22Rv1 (cell line): ENCODE results near the gene SREBF2.

Source experiments
- H3K27ac ChIP-seq: fragments of 450-650 bp; 2 replicates; pipeline ENCODE4 v1.5.1; 2017
- ZFX ChIP-seq: fragments of 450-650 bp; IDR thresholded peaks from 2 replicates; pipeline ENCODE4 v1.6.1; 2017; ENCODE audit warnings: antibody characterized with exemption, borderline replicate concordance
- TF ChIP-seq, protein P1 (sequence below): fragments of 450-650 bp; IDR thresholded peaks from 2 replicates; pipeline ENCODE4 v1.5.1; 2017; ENCODE audit warnings: mild to moderate bottlenecking

SREBF2 gene

DNA sequence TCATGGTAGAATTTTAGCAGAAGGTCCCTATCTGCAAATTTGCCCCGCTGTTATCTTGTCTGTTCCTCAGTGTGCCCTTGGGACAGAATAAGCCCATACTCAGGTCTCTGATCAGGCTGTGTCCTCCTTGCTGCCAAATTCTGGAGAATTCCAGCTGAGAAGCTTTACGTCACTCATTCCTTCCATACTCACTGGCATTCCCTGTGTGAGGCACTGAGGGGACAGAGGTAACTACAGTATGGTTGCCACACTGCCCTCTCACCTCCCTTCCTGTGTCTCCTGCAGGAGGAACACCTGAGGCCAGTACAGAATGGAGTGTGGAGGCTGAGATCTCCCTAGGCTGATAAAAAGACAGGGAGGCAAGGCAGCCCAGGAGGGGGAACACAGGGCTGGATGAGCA is 50.5 kb downstream of the SREBF2 start:
- H3K27ac ChIP-seq, result no peak overlapping the region
- no peak for TF ChIP-seq ZFX

DNA sequence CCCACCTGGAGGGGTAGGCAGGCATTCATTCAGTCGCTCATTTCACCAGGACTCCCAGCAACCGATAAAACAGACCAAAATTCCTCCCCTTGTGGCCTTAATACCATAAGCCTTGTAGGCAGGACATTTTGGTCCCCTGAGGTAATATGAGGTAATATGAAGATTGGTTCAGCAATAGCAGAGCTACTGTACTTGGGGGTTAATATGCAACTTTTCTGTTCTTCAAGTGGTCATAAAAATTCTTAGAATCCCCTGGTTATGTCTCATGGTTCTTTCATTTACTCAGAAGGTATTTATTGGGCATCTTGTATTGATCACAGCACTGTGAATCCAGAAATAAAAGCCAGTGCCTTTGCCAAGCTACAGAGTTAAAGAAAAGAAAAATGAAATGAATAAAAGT is 52.2 kb downstream of the SREBF2 start:
- TF ChIP-seq, protein P1, sequence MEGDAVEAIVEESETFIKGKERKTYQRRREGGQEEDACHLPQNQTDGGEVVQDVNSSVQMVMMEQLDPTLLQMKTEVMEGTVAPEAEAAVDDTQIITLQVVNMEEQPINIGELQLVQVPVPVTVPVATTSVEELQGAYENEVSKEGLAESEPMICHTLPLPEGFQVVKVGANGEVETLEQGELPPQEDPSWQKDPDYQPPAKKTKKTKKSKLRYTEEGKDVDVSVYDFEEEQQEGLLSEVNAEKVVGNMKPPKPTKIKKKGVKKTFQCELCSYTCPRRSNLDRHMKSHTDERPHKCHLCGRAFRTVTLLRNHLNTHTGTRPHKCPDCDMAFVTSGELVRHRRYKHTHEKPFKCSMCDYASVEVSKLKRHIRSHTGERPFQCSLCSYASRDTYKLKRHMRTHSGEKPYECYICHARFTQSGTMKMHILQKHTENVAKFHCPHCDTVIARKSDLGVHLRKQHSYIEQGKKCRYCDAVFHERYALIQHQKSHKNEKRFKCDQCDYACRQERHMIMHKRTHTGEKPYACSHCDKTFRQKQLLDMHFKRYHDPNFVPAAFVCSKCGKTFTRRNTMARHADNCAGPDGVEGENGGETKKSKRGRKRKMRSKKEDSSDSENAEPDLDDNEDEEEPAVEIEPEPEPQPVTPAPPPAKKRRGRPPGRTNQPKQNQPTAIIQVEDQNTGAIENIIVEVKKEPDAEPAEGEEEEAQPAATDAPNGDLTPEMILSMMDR, result no peak
- TF ChIP-seq ZFX, result no peak
- H3K27ac ChIP-seq, result no peak overlapping the region

DNA sequence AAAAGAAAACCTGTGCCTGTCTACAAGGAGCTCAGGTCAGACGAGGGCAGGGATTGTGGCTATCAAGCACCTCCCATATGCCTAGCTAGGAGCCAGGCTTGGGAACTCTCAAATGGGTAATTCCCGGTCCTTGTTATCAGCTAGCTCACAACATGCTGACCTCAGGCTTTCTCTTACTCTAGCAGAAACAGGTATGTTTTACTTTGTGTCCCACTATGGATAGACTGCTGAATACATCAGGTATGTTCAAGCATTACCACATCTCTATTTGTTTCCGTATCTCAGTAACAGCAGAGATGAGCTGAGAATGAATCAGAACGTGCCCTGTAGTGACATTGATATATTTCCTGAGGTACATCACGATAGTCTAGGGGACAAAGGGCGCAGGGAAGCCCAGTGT is 52.6 kb downstream of the SREBF2 start:
- no peak for TF ChIP-seq ZFX
- TF ChIP-seq, protein P1, result no peak
- no peak overlapping the region for H3K27ac ChIP-seq

DNA sequence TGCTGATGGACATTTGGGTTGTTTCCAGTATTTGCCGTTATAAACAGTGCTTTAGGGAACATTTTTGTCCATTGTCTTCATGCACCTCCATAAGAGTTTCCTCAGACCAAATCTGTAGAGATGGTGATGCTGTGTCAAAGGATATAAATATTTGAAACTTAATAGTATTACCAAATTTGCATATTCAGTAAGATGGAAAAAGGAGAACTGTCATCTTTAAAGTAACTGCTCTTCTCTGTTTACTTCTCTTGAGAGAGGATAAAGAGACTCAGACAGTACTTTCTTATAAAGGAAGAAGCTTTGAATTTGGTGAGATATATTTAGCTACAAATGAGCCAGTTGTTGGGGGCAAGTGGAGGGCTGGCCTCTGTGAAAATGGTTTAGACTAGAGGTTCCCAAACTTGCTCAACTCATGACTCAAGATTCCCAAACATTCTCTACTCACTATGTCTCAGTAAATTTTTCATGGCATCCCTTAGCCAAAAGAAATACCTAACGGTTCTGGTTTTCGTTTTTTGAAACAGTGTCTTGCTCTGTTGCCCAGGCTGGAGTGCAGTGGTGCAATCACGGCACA is 55.8 kb downstream of the SREBF2 start:
- TF ChIP-seq, protein P1, result no peak
- no peak for TF ChIP-seq ZFX
- no peak overlapping the region for H3K27ac ChIP-seq

DNA sequence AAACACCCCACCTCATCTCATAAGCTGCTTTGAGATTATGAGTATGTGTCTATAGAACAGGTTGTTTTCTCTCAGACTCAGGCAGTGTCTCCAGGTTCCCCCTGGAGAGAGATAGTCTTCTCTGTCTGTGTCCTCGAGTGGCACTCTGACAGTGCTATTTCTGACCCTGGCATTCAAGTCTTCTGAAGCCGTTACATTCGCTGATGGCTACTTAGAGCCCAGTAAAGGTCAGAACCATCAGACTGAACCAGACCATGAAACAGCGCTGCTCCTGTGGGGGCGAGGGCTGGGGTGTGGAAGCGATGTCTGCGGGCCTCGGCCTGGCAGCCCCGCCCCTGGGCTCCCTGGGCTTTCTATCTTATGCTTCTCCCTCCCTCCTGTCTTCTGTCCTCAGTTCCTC is 58.5 kb downstream of the SREBF2 start:
- no peak overlapping the region for H3K27ac ChIP-seq
- TF ChIP-seq ZFX, result no peak
- TF ChIP-seq, protein P1, result no peak

DNA sequence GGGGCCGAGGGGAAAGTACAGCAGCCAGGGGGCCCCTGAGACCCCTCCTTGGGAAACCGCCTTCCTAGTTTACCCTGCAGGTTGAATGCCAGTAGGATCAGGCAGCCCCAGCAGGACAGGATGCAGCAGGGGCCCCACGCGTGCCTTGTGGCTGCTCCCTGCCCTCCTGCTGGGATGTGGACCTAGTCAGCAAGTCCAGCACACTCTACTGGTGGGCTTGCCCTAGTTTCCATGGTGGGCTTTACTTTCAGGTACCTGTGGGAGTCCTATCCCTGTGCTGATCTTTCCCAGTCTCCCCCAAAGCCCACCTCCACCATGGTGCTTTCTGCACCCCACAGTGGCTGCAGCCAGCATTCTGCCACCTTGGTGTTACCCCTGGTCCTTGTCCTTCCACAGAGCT is 59.8 kb downstream of the SREBF2 start:
- TF ChIP-seq, protein P1, result no peak
- TF ChIP-seq ZFX, result no peak
- H3K27ac ChIP-seq, result no peak overlapping the region

DNA sequence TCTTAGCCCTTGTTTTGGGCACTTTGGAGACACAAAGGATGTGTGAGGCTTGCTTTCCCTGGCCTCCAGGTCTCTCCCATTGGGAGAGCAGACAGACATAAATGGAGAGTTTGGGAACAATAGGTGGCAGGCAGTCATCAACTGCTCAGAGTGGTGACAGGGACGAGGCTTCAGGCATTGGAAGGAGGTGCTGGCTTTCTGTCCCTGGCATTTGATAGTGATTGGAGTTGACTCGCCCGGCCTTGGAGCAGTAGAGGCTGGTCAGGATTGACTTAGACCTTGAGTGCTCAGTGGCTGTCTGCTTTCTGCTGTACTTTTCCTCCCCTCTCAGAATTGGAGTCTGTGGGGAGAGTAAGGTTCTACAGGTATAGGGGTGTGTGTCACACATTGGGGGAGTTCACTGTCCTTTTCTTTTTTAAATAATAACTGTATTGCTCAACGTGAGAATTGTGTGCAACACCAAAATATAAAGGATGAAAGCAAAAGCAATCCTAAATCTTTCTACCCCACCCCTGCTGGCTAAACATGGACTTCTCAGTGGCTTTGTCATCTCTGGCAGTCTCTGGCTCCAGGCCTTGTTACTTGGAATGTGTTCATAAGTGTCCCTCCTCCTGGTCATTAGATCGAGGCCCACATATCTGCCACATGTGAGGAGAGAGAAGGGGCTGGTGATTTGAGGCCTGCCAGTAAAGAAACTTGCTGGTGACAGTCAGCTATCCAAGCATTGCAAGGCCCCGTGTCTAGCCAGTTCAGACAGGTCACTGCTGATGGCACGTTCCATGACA is 60.9 kb downstream of the SREBF2 start:
- TF ChIP-seq ZFX, result no peak
- TF ChIP-seq, protein P1, result no peak
- H3K27ac ChIP-seq, result no peak overlapping the region
